Loucy (cell line): Measurements from ENCODE around the gene C19orf67.

Experiments
- H2AFZ ChIP-seq: fragments of 200-600 bp; sonication (generic); 2 replicates; pipeline ENCODE4 v1.6.0; 2016; ENCODE audit warnings: antibody characterized with exemption, mild to moderate bottlenecking, low read length, moderate library complexity
- H3F3A ChIP-seq: fragments of 200-600 bp; 2 replicates; pipeline ENCODE4 v1.6.0; 2016; ENCODE audit warnings: antibody characterized with exemption, low read depth, mild to moderate bottlenecking
- H3K27me3 ChIP-seq: fragments of 200-600 bp; sonication (generic); 2 replicates; pipeline ENCODE4 v1.6.1; 2014; ENCODE audit warnings: low read length, mild to moderate bottlenecking; ENCODE audit not compliant: insufficient read depth, poor library complexity, severe bottlenecking
- H3K36me3 ChIP-seq: fragments of 200-600 bp; sonication (generic); 2 replicates; pipeline ENCODE4 v1.6.1; 2016; ENCODE audit warnings: low read length; ENCODE audit not compliant: insufficient read depth
- H3K4me1 ChIP-seq: fragments of 200-600 bp; sonication (generic); 2 replicates; pipeline ENCODE4 v1.5.1; 2014; ENCODE audit warnings: low read length, mild to moderate bottlenecking; ENCODE audit not compliant: insufficient read depth, poor library complexity, severe bottlenecking
- H3K4me2 ChIP-seq: fragments of 200-600 bp; sonication (generic); 2 replicates; pipeline ENCODE4 v1.6.0; 2014; ENCODE audit warnings: antibody characterized with exemption, low read length, low read depth, mild to moderate bottlenecking; ENCODE audit not compliant: poor library complexity, severe bottlenecking
- H3K4me3 ChIP-seq: fragments of 200-600 bp; sonication (generic); 2 replicates; pipeline ENCODE4 v1.5.1; 2014; ENCODE audit warnings: low read length, mild to moderate bottlenecking, mixed read lengths; ENCODE audit not compliant: poor library complexity, severe bottlenecking
- H3K79me2 ChIP-seq: fragments of 200-600 bp; sonication (generic); 2 replicates; pipeline ENCODE4 v1.6.1; 2014; ENCODE audit warnings: low read length; ENCODE audit not compliant: insufficient read depth
- H3K9ac ChIP-seq: fragments of 200-600 bp; sonication (generic); 2 replicates; pipeline ENCODE4 v1.6.0; 2014; ENCODE audit warnings: mild to moderate bottlenecking, low read depth, low read length, moderate library complexity; ENCODE audit not compliant: poor library complexity, severe bottlenecking
- H3K9me2 ChIP-seq: fragments of 200-600 bp; sonication (generic); replicated peaks from 2 replicates; pipeline ENCODE4 v1.6.1; 2016; ENCODE audit warnings: low read depth, low read length, mixed read lengths
- H3K9me3 ChIP-seq: fragments of 200-600 bp; sonication (generic); 2 replicates; pipeline ENCODE4 v1.6.1; 2014; ENCODE audit warnings: mild to moderate bottlenecking, antibody characterized with exemption, low read length, low read depth; ENCODE audit not compliant: insufficient read depth
- H4K20me1 ChIP-seq: fragments of 200-600 bp; sonication (generic); 2 replicates; pipeline ENCODE4 v1.6.0; 2014; ENCODE audit warnings: antibody characterized with exemption, low read length, mild to moderate bottlenecking; ENCODE audit not compliant: insufficient read depth, poor library complexity, severe bottlenecking
- EZH2phosphoT487 ChIP-seq: fragments of 200-600 bp; IDR thresholded peaks from 2 replicates; pipeline ENCODE4 v1.6.1; 2018; ENCODE audit warnings: antibody characterized with exemption, mild to moderate bottlenecking, moderate library complexity, borderline replicate concordance
- TF ChIP-seq, protein P1 (sequence below): fragments of 200-600 bp; sonication (generic); conservative IDR thresholded peaks from 2 replicates; pipeline ENCODE4 v1.5.1; 2014; ENCODE audit warnings: mild to moderate bottlenecking, antibody characterized with exemption, low read length

C19orf67 gene

DNA sequence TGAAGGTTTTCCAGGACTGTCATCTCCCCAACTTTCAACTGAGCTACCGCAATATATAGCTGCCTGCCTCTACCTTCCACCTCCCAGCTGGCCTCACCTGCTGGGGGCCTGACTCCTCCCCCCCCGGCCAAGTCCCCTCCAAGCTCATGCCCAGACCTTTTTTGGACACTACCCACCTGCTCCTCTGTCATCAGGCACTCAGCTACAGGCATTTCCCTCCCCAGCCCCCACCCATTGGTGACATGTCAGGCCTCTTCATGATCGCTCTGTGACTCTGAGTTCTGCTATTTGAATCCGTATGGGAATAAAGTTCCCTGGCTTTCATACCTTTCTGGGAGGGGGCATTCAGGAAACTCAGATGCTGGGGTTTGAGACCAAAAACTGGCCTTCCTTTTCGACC is 30.2 kb upstream of the C19orf67 start:
- H3K9ac ChIP-seq = peak overlapping the region; percentile 65
- H3K79me2 ChIP-seq = peaks cover 38% of the 10 kb centered on the region; the same call in 1 of the 2 replicates
- no peaks in the 10 kb centered on the region for H3K27me3 ChIP-seq
- H3K9me2 ChIP-seq = no peaks in the 10 kb centered on the region
- H3F3A ChIP-seq = no peaks in the 10 kb centered on the region; the same call in 1 of the 2 replicates
- no peak overlapping the region for H2AFZ ChIP-seq
- peak overlapping the region; percentile 89 for H3K4me2 ChIP-seq
- no peaks in the 10 kb centered on the region for H3K36me3 ChIP-seq
- no peak overlapping the region for H3K4me3 ChIP-seq
- H4K20me1 ChIP-seq = peaks cover 18% of the 10 kb centered on the region
- peaks cover 59% of the 10 kb centered on the region for H3K4me1 ChIP-seq
- no peak for TF ChIP-seq EZH2phosphoT487
- TF ChIP-seq, protein P1, sequence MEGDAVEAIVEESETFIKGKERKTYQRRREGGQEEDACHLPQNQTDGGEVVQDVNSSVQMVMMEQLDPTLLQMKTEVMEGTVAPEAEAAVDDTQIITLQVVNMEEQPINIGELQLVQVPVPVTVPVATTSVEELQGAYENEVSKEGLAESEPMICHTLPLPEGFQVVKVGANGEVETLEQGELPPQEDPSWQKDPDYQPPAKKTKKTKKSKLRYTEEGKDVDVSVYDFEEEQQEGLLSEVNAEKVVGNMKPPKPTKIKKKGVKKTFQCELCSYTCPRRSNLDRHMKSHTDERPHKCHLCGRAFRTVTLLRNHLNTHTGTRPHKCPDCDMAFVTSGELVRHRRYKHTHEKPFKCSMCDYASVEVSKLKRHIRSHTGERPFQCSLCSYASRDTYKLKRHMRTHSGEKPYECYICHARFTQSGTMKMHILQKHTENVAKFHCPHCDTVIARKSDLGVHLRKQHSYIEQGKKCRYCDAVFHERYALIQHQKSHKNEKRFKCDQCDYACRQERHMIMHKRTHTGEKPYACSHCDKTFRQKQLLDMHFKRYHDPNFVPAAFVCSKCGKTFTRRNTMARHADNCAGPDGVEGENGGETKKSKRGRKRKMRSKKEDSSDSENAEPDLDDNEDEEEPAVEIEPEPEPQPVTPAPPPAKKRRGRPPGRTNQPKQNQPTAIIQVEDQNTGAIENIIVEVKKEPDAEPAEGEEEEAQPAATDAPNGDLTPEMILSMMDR = no peak
- no peaks in the 10 kb centered on the region for H3K9me3 ChIP-seq

DNA sequence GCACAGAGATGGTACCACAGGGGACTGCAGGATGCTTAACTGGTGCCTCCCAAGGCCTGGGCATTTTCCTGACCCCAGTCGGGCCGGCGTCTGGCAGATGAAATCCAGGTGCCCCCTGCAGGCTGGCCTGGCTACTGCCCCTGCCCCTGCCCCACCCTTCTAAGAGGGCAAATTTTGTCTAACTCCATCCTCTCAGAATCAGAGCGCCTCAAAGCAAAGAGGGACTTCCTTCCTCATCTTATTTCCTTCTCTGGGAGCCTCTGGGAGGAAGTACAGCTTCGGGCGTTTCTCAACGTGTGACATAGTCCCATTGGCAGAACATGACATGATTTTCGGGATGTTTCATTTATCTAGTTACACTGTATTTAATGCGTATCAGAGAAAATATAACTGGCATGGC is 29.3 kb upstream of the C19orf67 start:
- H3K9me2 ChIP-seq = no peaks in the 10 kb centered on the region
- H2AFZ ChIP-seq = no peak overlapping the region
- no peaks in the 10 kb centered on the region; the same call in 1 of the 2 replicates for H3F3A ChIP-seq
- TF ChIP-seq, protein P1 = peak; percentile 74
- TF ChIP-seq EZH2phosphoT487 = no peak
- no peaks in the 10 kb centered on the region for H3K9me3 ChIP-seq
- H3K4me1 ChIP-seq = peaks cover 59% of the 10 kb centered on the region
- H3K4me2 ChIP-seq = peak overlapping the region; percentile 30
- no peaks in the 10 kb centered on the region for H3K36me3 ChIP-seq
- peaks cover 38% of the 10 kb centered on the region; the same call in 1 of the 2 replicates for H3K79me2 ChIP-seq
- H4K20me1 ChIP-seq = peaks cover 18% of the 10 kb centered on the region
- no peak overlapping the region for H3K4me3 ChIP-seq
- no peaks in the 10 kb centered on the region for H3K27me3 ChIP-seq
- no peak overlapping the region for H3K9ac ChIP-seq

DNA sequence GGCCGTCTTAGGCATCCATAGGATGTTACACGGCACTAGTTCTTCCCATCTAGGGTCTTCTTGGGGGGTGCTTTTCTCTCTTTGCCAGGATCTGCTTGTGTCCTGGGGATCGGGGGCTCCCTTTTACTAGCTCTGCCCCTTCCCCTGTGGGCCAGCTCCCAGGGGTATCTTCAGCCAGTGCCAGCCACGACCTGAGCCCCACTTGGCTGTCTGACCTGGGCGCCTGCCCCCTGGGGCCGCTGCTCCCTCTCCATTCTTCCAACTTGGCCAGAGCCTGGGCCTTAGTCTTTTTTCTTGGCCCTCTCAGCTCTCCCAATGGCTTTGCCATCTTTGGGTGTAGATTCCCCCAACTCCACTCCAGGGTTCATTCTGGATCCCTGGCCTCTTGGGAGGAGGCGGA is 28.9 kb upstream of the C19orf67 start:
- Histone ChIP-seq H3K27me3 (no peaks in the 10 kb centered on the region), H3K9me3 (no peaks in the 10 kb centered on the region), H3K9ac (no peak overlapping the region), H3K4me1 (peaks cover 59% of the 10 kb centered on the region), H3K9me2 (no peaks in the 10 kb centered on the region), H3K4me3 (no peak overlapping the region), H2AFZ (no peak overlapping the region), H3K79me2 (peaks cover 38% of the 10 kb centered on the region; the same call in 1 of the 2 replicates), H4K20me1 (peaks cover 18% of the 10 kb centered on the region), H3K36me3 (no peaks in the 10 kb centered on the region), H3F3A (no peaks in the 10 kb centered on the region), H3K4me2 (peak overlapping the region; percentile 30)
- TF ChIP-seq EZH2phosphoT487 = no peak
- TF ChIP-seq, protein P1 = no peak
